Right lobe of liver (tissue), 4 donors: ENCODE data around the gene KCNJ4.

Source experiments
- POLR2A ChIP-seq: fragments of 450-650 bp; IDR thresholded peaks from one replicate; pipeline ENCODE4 v1.6.1; 2017; ENCODE audit warnings: antibody characterized with exemption, mild to moderate bottlenecking
- TF ChIP-seq, protein P1 (sequence below), 4 donors: fragments of 200-600 bp in 3 of 4; fragments of 450-650 bp in 1 of 4; IDR thresholded peaks; one replicate each; pipeline versions ENCODE4 v1.5.1 to v1.8.0; 2016 to 2022; ENCODE audit warnings: antibody characterized with exemption in 4 of 4, mild to moderate bottlenecking in 2 of 4
- donor health status: DM: no; HTN: no; CAD: no.
- donor health status: DM: no; HTN: no; CAD: no.
- donor health status: DM: no; HTN: yes; CAD: no.

- TF ChIP-seq, protein P1, sequence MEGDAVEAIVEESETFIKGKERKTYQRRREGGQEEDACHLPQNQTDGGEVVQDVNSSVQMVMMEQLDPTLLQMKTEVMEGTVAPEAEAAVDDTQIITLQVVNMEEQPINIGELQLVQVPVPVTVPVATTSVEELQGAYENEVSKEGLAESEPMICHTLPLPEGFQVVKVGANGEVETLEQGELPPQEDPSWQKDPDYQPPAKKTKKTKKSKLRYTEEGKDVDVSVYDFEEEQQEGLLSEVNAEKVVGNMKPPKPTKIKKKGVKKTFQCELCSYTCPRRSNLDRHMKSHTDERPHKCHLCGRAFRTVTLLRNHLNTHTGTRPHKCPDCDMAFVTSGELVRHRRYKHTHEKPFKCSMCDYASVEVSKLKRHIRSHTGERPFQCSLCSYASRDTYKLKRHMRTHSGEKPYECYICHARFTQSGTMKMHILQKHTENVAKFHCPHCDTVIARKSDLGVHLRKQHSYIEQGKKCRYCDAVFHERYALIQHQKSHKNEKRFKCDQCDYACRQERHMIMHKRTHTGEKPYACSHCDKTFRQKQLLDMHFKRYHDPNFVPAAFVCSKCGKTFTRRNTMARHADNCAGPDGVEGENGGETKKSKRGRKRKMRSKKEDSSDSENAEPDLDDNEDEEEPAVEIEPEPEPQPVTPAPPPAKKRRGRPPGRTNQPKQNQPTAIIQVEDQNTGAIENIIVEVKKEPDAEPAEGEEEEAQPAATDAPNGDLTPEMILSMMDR (IDR thresholded peaks at IDR 0.05): no peak
- TF ChIP-seq POLR2A: no peak
Measured at GRCh38 chr22:38485783-38486182, 30.8 kb upstream of the KCNJ4 start.
